K562 (cell line): ENCODE results near the gene ILKAP. TPM values are rescaled to one million over a fixed set of nuclear protein-coding genes. Genes with fewer than 3 reads are reported as not detected.
A peak's percentile ranks its signal among the peaks of the same experiment; 100 is the strongest.

Experiments used
- ATAC-seq: fragments of 200-7000 bp; cut with Tn5 transposase; 3 replicates; pipeline ENCODE4 v1.9.1; 2020; ENCODE audit warnings: moderate library complexity
- BruUV-seq: library from RNA; stranded (reverse); fragments of 400-500 nt; replicated peaks from 2 replicates; lab custom pipeline; 2021; lab: Mats Ljungman, UMichigan
- CTCF ChIA-PET: fragments of 300-600 bp; formaldehyde crosslinking; extraction: SDS; loops from one replicate; lab custom pipeline; 2021; ENCODE audit warnings: low intra/inter-chr PET ratio; lab: Yijun Ruan, JAX
- POLR2A ChIA-PET: fragments of 300-600, 350-650 bp; sonication (Branson Sonifier 250); formaldehyde crosslinking; extraction: SDS; loops from one replicate; lab custom pipeline; 2021; ENCODE audit warnings: antibody characterized with exemption, inconsistent platforms; lab: Yijun Ruan, JAX
- DNase-seq, 4 experiments: peaks; one replicate each; pipeline versions ENCODE4 v3.0.0 to v3.0.0-alpha.2; 2011 to 2018; ENCODE audit warnings: low spot score in 3 of 4, mixed read lengths in 3 of 4; ENCODE audit errors: extremely low read depth in 1 of 4
- FAIRE-seq: peaks from 2 replicates; lab custom pipeline; 2011; peaks lifted over from hg19 to GRCh38; lab: Jason Lieb, UNC
- H2AFZ ChIP-seq: 2 replicates; pipeline ENCODE4 v1.6.0; 2011; ENCODE audit warnings: low read depth, low read length, control low read depth, inconsistent platforms
- H3K27ac ChIP-seq: fragments of 200-600 bp; 3 replicates; pipeline ENCODE4 v1.8.0; 2011; ENCODE audit warnings: low read depth, mild to moderate bottlenecking, control low read depth, inconsistent platforms, low read length, moderate library complexity, mixed read lengths; ENCODE audit errors: extremely low read depth
- H3K27me3 ChIP-seq, 2 experiments: fragments of 300-600 bp in 1 of 2; 2 replicates in 1 of 2; 3 replicates in 1 of 2; pipeline versions ENCODE4 v1.6.0 to v1.8.0; 2011; ENCODE audit warnings: inconsistent platforms in 2 of 2, low read length in 2 of 2, mild to moderate bottlenecking in 1 of 2, mixed read lengths in 1 of 2, moderate library complexity in 1 of 2; ENCODE audit not compliant: control insufficient read depth in 2 of 2, insufficient read depth in 2 of 2
- H3K36me3 ChIP-seq: fragments of 300-600 bp; 3 replicates; pipeline ENCODE4 v1.8.0; 2011; ENCODE audit warnings: mild to moderate bottlenecking, low read length, inconsistent platforms; ENCODE audit not compliant: control insufficient read depth, insufficient read depth
- H3K4me1 ChIP-seq, 2 experiments: fragments of 200-600 bp in 1 of 2; replicated peaks in 1 of 2; 2 replicates in 1 of 2; 3 replicates in 1 of 2; pipeline versions ENCODE4 v1.5.1 to v1.8.0; 2011; ENCODE audit warnings: inconsistent platforms in 2 of 2, low read length in 2 of 2, mild to moderate bottlenecking in 1 of 2, mixed read lengths in 1 of 2, moderate library complexity in 1 of 2; ENCODE audit not compliant: control insufficient read depth in 2 of 2, insufficient read depth in 2 of 2
- H3K4me2 ChIP-seq: 2 replicates; pipeline ENCODE4 v1.6.1; 2011; ENCODE audit warnings: low read length, control low read depth, inconsistent platforms, mixed read lengths; ENCODE audit not compliant: insufficient read depth
- H3K4me3 ChIP-seq: fragments of 200-600 bp; sonication (generic), shearing (Covaris generic); 2 replicates; pipeline ENCODE4 v1.5.1; 2016; ENCODE audit warnings: control low read depth, inconsistent platforms
- H3K79me2 ChIP-seq: fragments of 200-600 bp; 3 replicates; pipeline ENCODE4 v1.8.0; 2011; ENCODE audit warnings: low read length, inconsistent platforms; ENCODE audit not compliant: control insufficient read depth, insufficient read depth
- H3K9ac ChIP-seq, 2 experiments: 2 replicates each; pipeline versions ENCODE4 v1.6.0 to v1.6.1; 2011; ENCODE audit warnings: low read depth in 2 of 2, low read length in 2 of 2, control low read depth in 1 of 2, inconsistent platforms in 1 of 2, mild to moderate bottlenecking in 1 of 2, mixed read lengths in 1 of 2; ENCODE audit not compliant: insufficient read depth in 1 of 2
- H3K9me1 ChIP-seq: one replicate; pipeline ENCODE4 v1.6.0; 2011; ENCODE audit warnings: inconsistent platforms, mild to moderate bottlenecking, low read length, moderate library complexity; ENCODE audit not compliant: control insufficient read depth, insufficient read depth
- H3K9me3 ChIP-seq: replicated peaks from 2 replicates; pipeline ENCODE4 v1.5.1; 2011; ENCODE audit warnings: low read depth, low read length, inconsistent platforms; ENCODE audit not compliant: control insufficient read depth, insufficient read depth
- H4K20me1 ChIP-seq: replicated peaks from 2 replicates; pipeline ENCODE4 v1.6.1; 2011; ENCODE audit warnings: low read length, inconsistent platforms, mixed read lengths; ENCODE audit not compliant: control insufficient read depth, insufficient read depth
- CEBPB ChIP-seq: fragments of 450-650 bp; IDR thresholded peaks from 2 replicates; pipeline ENCODE4 v1.6.1; 2016; ENCODE audit warnings: missing genetic modification characterization, missing compliant biosample characterization
- CEBPG ChIP-seq, 3 experiments: fragments of 200-800 bp in 1 of 3; sonication (Bioruptor generic) in 1 of 3; sonication (generic) in 1 of 3; formaldehyde crosslinking in 1 of 3; IDR thresholded peaks in 2 of 3; conservative IDR thresholded peaks in 1 of 3; 2 replicates each; pipeline versions ENCODE4 v1.6.1 to v1.8.0; 2016 to 2022; ENCODE audit warnings: missing compliant biosample characterization in 2 of 3, missing genetic modification characterization in 2 of 3, mild to moderate bottlenecking in 1 of 3, missing genetic modification reagents in 1 of 3
- CREM ChIP-seq: IDR thresholded peaks from 2 replicates; pipeline ENCODE4 v1.6.1; 2014; ENCODE audit warnings: antibody characterized with exemption, low read depth
- DPF2 ChIP-seq: fragments of 450-650 bp; IDR thresholded peaks from 2 replicates; pipeline ENCODE4 v1.6.1; 2016
- EWSR1 ChIP-seq: fragments of 450-650 bp; IDR thresholded peaks from 2 replicates; pipeline ENCODE4 v1.6.1; 2018; ENCODE audit warnings: borderline replicate concordance, mild to moderate bottlenecking, low read depth, moderate library complexity; ENCODE audit not compliant: partially characterized antibody
- HDAC2 ChIP-seq: fragments of 450-650 bp; IDR thresholded peaks from 2 replicates; pipeline ENCODE4 v1.6.1; 2016; ENCODE audit warnings: mild to moderate bottlenecking
- OTX1 ChIP-seq: fragments of 450-650 bp; formaldehyde crosslinking; IDR thresholded peaks from 2 replicates; pipeline ENCODE4 v1.4.0; 2022; ENCODE audit warnings: mild to moderate bottlenecking
- PHB ChIP-seq: fragments of 250-450 bp; sonication (Bioruptor Pico); IDR thresholded peaks from 2 replicates; pipeline ENCODE4 v1.5.0; 2021
- POLR2AphosphoS5 ChIP-seq: IDR thresholded peaks from 2 replicates; pipeline ENCODE4 v1.6.1; 2011; ENCODE audit warnings: mild to moderate bottlenecking, low read depth, low read length, moderate library complexity; ENCODE audit not compliant: control insufficient read depth, insufficient read depth
- SMARCE1 ChIP-seq: fragments of 450-650 bp; IDR thresholded peaks from 2 replicates; pipeline ENCODE4 v1.7.1; 2016; ENCODE audit warnings: mild to moderate bottlenecking
- SPI1 ChIP-seq: IDR thresholded peaks from 2 replicates; pipeline ENCODE4 v1.6.1; 2011; ENCODE audit warnings: low read depth, low read length, control low read depth, borderline replicate concordance
- TEAD1 ChIP-seq, 2 experiments: fragments of 450-650 bp in 1 of 2; sonication (generic) in 1 of 2; formaldehyde crosslinking; IDR thresholded peaks; 2 replicates each; pipeline versions ENCODE4 v1.4.0 to v1.8.0; 2020 to 2022; ENCODE audit warnings: mild to moderate bottlenecking in 2 of 2, missing genetic modification reagents in 1 of 2
- ZFP1 ChIP-seq: fragments of 450-650 bp; formaldehyde crosslinking; IDR thresholded peaks from 2 replicates; pipeline ENCODE4 v1.4.0; 2020; ENCODE audit warnings: mild to moderate bottlenecking, mixed read lengths
- WGBS: fragments of 100-300 bp; shearing (Covaris generic); methylation state at CpG from one replicate; pipeline ENCODE4 v1.1.6; 2016; ENCODE audit warnings: low coverage, mixed read lengths; ENCODE audit not compliant: insufficient coverage; ENCODE audit errors: missing lambda C conversion rate; 5-methylcytosine and 5-hydroxymethylcytosine counted together
- in situ Hi-C: fragments of 300-500 bp; cut with MboI; formaldehyde crosslinking; loops from 4 replicates; pipeline ENCODE4 v1.15.0; 2018; ENCODE audit warnings: inconsistent platforms, mixed read lengths
- intact Hi-C: fragments of 100-400 bp; cut with micrococcal nuclease; formaldehyde crosslinking; loops from 2 replicates; pipeline ENCODE4 v1.14.2; 2022
- polyA plus RNA-seq, 8 experiments: library from polyadenylated mRNA; depleted of rRNA in 4 of 8; stranded (reverse) in 5 of 8; unstranded in 3 of 8; fragments of >200 nt; fragmentation: Nextera tagmentation in 2 of 8; fragmentation: Illumina TruSeq in 1 of 8; extraction: Ambion mirVana in 2 of 8; extraction: Trizol in 1 of 8; gene quantifications; 2 replicates each; pipeline versions ENCODE4 v1.2.1 to v1.2.3, GENCODE V29; 2011 to 2014; ENCODE audit warnings: inconsistent platforms in 1 of 8, missing spikeins in 1 of 8
- total RNA-seq, 7 experiments: library from RNA; depleted of rRNA in 6 of 7; stranded (reverse); fragments of >200 nt in 6 of 7; fragmentation: Illumina TruSeq in 2 of 7; extraction: Trizol in 2 of 7; gene quantifications; 2 replicates each; pipeline versions ENCODE4 v1.2.1 to v1.2.3, GENCODE V29; 2011 to 2021; ENCODE audit warnings: low replicate concordance in 1 of 7
- TF ChIP-seq, protein P1 (sequence below): fragments of 250-450 bp; sonication (Bioruptor Pico); IDR thresholded peaks from 2 replicates; pipeline ENCODE4 v1.8.0; 2021; ENCODE audit warnings: borderline replicate concordance, mild to moderate bottlenecking, moderate library complexity; ENCODE audit not compliant: poor library complexity, severe bottlenecking
- TF ChIP-seq, protein P2 (sequence below): sonication (generic); formaldehyde crosslinking; IDR thresholded peaks from 2 replicates; pipeline ENCODE4 v1.8.1; 2023; ENCODE audit warnings: mild to moderate bottlenecking, missing genetic modification reagents

ILKAP gene
- total and polyA plus RNA-seq, 9 of the 15 experiments (the other 6 are each of a cell fraction or from before 2014, with no cell fraction given), result 3.1 to 43.9 (median 20.7) TPM

GRCh38 chr2:238136820-238137537 lies 66.5 kb downstream of the ILKAP start:
- intact Hi-C loops, result loop anchor here (10.0 kb wide), 1 partner anchor 282 kb away; the partner anchor contains the start of gene RAMP1
- Histone ChIP-seq H3K4me3 (no peak overlapping the region), H3K27ac (no peak overlapping the region), H3K27me3 (peaks cover 3 to 23% of the 10 kb centered on the region in 2 experiments; a peak in 4 of 5 replicates), H3K36me3 (no peaks in the 10 kb centered on the region), H3K4me2 (no peak overlapping the region), H2AFZ (no peak overlapping the region), H3K9me3 (no peaks in the 10 kb centered on the region), H3K79me2 (no peaks in the 10 kb centered on the region), H3K9ac (no peak overlapping the region; a peak in 1 of 4 replicates), H3K4me1 (peaks cover 6 to 59% of the 10 kb centered on the region in 2 experiments; a peak in 4 of 5 replicates), H4K20me1 (peaks cover 2% of the 10 kb centered on the region; the same call in 1 of the 2 replicates), H3K9me1 (no peaks in the 10 kb centered on the region)
- TF ChIP-seq DPF2, result no peak
- no peak for TF ChIP-seq OTX1
- TF ChIP-seq POLR2AphosphoS5, result no peak
- no peak for TF ChIP-seq HDAC2
- TF ChIP-seq SMARCE1, result no peak
- TF ChIP-seq PHB (CRISPR knock-in tag), result no peak
- TF ChIP-seq CREM, result no peak
- TF ChIP-seq CEBPB, result peak; percentile 62
- no peak for TF ChIP-seq SPI1
- TF ChIP-seq TEAD1 (CRISPR knock-in tag; IDR thresholded peaks at IDR 0.05), result no peak
- no peak for TF ChIP-seq ZFP1 (CRISPR knock-in tag)
- TF ChIP-seq EWSR1, result no peak
- TF ChIP-seq CEBPG (CRISPR knock-in tag; IDR thresholded peaks at IDR 0.05), result peak; percentile 67
- TF ChIP-seq CEBPG (tag; conservative IDR thresholded peaks at IDR 0.05 in 1 of 2, IDR thresholded peaks at IDR 0.05 in 1 of 2), result peak in 1 of 2 experiments; percentile 88; a peak in 2 of 4 replicates
- TF ChIP-seq, protein P1, sequence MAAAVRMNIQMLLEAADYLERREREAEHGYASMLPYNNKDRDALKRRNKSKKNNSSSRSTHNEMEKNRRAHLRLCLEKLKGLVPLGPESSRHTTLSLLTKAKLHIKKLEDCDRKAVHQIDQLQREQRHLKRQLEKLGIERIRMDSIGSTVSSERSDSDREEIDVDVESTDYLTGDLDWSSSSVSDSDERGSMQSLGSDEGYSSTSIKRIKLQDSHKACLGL (CRISPR knock-in tag), result no peak
- TF ChIP-seq, protein P2, sequence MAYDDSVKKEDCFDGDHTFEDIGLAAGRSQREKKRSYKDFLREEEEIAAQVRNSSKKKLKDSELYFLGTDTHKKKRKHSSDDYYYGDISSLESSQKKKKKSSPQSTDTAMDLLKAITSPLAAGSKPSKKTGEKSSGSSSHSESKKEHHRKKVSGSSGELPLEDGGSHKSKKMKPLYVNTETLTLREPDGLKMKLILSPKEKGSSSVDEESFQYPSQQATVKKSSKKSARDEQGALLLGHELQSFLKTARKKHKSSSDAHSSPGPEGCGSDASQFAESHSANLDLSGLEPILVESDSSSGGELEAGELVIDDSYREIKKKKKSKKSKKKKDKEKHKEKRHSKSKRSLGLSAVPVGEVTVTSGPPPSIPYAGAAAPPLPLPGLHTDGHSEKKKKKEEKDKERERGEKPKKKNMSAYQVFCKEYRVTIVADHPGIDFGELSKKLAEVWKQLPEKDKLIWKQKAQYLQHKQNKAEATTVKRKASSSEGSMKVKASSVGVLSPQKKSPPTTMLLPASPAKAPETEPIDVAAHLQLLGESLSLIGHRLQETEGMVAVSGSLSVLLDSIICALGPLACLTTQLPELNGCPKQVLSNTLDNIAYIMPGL (CRISPR knock-in tag), result no peak
- WGBS, result 32% methylated on average over 13 of the region's 14 CpGs
- CTCF ChIA-PET, result no interaction called here
- FAIRE-seq, result no peak
- no TSS peak for BruUV-seq
- in situ Hi-C loops, result no loop called here
- DNase-seq, result no peak
- no peak for ATAC-seq
- POLR2A ChIA-PET, result interaction anchor here (0.5 to 1.2 kb wide), 2 partner anchors 10 to 26 kb away, joined by 3 to 4 read pairs; no protein-coding TSS in a partner anchor
